Panc1 (cell line): Measurements from ENCODE around the gene LRRC49. TPM values are rescaled to one million over a fixed set of nuclear protein-coding genes. Genes with fewer than 3 reads are reported as not detected.
A peak's percentile ranks its signal among the peaks of the same experiment; 100 is the strongest.
"Not testable (repeated sequence)": the region's sequence is repeated elsewhere in the genome, so short reads cannot be mapped to it uniquely, and the experiment has no call there.

ENCODE experiments used
- ATAC-seq: fragments of 200-7000 bp; cut with Tn5 transposase; 2 replicates; pipeline ENCODE4 v1.9.1; 2020; ENCODE audit warnings: mild to moderate bottlenecking, moderate library complexity
- BruUV-seq: library from RNA; stranded (reverse); fragments of 400-500 nt; replicated peaks from 2 replicates; lab custom pipeline; 2021; lab: Mats Ljungman, UMichigan
- CTCF ChIA-PET: fragments of 300-600 bp; sonication (Branson Sonifier 250); formaldehyde crosslinking; loops from one replicate; lab custom pipeline; 2022; ENCODE audit warnings: antibody characterized with exemption; lab: Charles Lee
- POLR2A ChIA-PET: fragments of 300-600 bp; sonication (Branson Sonifier 250); formaldehyde crosslinking; loops from one replicate; lab custom pipeline; 2022; ENCODE audit warnings: antibody characterized with exemption; lab: Charles Lee
- DNase-seq: peaks from one replicate; pipeline ENCODE4 v3.0.0-alpha.2; 2010; ENCODE audit warnings: low read depth, low spot score
- H3K27ac ChIP-seq: 2 replicates; pipeline ENCODE4 v1.5.1; 2011; ENCODE audit warnings: mild to moderate bottlenecking, low read length, inconsistent platforms
- H3K27me3 ChIP-seq: fragments of 200-500 bp; sonication (Bioruptor generic); 2 replicates; pipeline ENCODE4 v1.6.0; 2014; ENCODE audit warnings: low read length, inconsistent platforms; ENCODE audit not compliant: control insufficient read depth, insufficient read depth
- H3K36me3 ChIP-seq: fragments of 200-500 bp; sonication (Bioruptor generic); 2 replicates; pipeline ENCODE4 v1.5.1; 2014; ENCODE audit warnings: inconsistent platforms, mild to moderate bottlenecking, low read length, moderate library complexity; ENCODE audit not compliant: control insufficient read depth, insufficient read depth
- H3K4me1 ChIP-seq: 2 replicates; pipeline ENCODE4 v1.5.1; 2011; ENCODE audit warnings: inconsistent platforms, mild to moderate bottlenecking, low read length, moderate library complexity; ENCODE audit not compliant: control insufficient read depth, insufficient read depth
- H3K4me3 ChIP-seq, 2 experiments: 2 replicates each; pipeline ENCODE4 v1.5.1; 2011 to 2012; ENCODE audit warnings: low read depth in 2 of 2, low read length in 2 of 2, mild to moderate bottlenecking in 2 of 2, inconsistent platforms in 1 of 2, moderate library complexity in 1 of 2
- H3K9me3 ChIP-seq: fragments of 200-500 bp; sonication (Bioruptor generic); 2 replicates; pipeline ENCODE4 v1.5.1; 2014; ENCODE audit warnings: low read depth, mild to moderate bottlenecking, inconsistent platforms, low read length, moderate library complexity; ENCODE audit not compliant: control insufficient read depth, insufficient read depth
- CTCF ChIP-seq: fragments of 450-650 bp; IDR thresholded peaks from 2 replicates; pipeline ENCODE4 v1.5.1; 2017; ENCODE audit warnings: mild to moderate bottlenecking
- POLR2AphosphoS5 ChIP-seq: IDR thresholded peaks from 2 replicates; pipeline ENCODE4 v1.6.1; 2012; ENCODE audit warnings: mild to moderate bottlenecking, low read depth, low read length, moderate library complexity
- REST ChIP-seq, 2 experiments: IDR thresholded peaks; 2 replicates each; pipeline ENCODE4 v1.6.1; 2011 to 2012; ENCODE audit warnings: low read depth in 2 of 2, control low read depth in 1 of 2, low read length in 1 of 2, mild to moderate bottlenecking in 1 of 2, moderate library complexity in 1 of 2; ENCODE audit not compliant: insufficient read depth in 1 of 2
- SIN3A ChIP-seq: IDR thresholded peaks from 2 replicates; pipeline ENCODE4 v1.6.1; 2012; ENCODE audit warnings: low read depth, mild to moderate bottlenecking, low read length, moderate library complexity, borderline replicate concordance; ENCODE audit not compliant: insufficient read depth
- TCF7L2 ChIP-seq: IDR thresholded peaks from 2 replicates; pipeline ENCODE4 v1.6.1; 2011; ENCODE audit warnings: mild to moderate bottlenecking, low read depth, low read length, inconsistent platforms
- in situ Hi-C: cut with HindIII; loops from 2 replicates; pipeline ENCODE4 v1.10.0; 2016; ENCODE audit warnings: low sequenced_read_pairs, low pct_unique_long_range_greater_than_20kb
- intact Hi-C: fragments of 100-400 bp; cut with micrococcal nuclease; formaldehyde crosslinking; loops from one replicate; pipeline ENCODE4 v1.10.0; 2022; ENCODE audit not compliant: unreplicated experiment
- total RNA-seq: library from RNA; stranded (reverse); gene quantifications from one replicate; pipeline ENCODE4 v1.2.1, GENCODE V29; 2021; ENCODE audit not compliant: unreplicated experiment

The LRRC49 gene
- total RNA-seq, 1 experiment from 2014 or later, result 8.3 TPM

- Histone ChIP-seq H3K36me3 (no peaks in the 10 kb centered on the region), H3K9me3 (no peaks in the 10 kb centered on the region), H3K27me3 (no peaks in the 10 kb centered on the region), H3K27ac (peak overlapping the region; percentile 23; the same call in 1 of the 2 replicates), H3K4me1 (peaks cover 19% of the 10 kb centered on the region), H3K4me3 (no peak overlapping the region)
- ChIA-PET CTCF (interaction anchor here (0.9 kb wide), 1 partner anchor 17 kb away, joined by 4 read pairs; no protein-coding TSS in a partner anchor), POLR2A (interaction anchor here (1.1 kb wide), 1 partner anchor 24 kb away, joined by 4 read pairs; no protein-coding TSS in a partner anchor)
- DNase-seq, result no peak
- ATAC-seq, result no peak
- no TSS peak for BruUV-seq
- intact Hi-C loops, result no loop called here
- in situ Hi-C loops, result no loop called here
- TF ChIP-seq REST (IDR thresholded peaks at IDR 0.05; ENCODE audit: insufficient read depth in 1 of 2, low read depth in 2 of 2, low read length in 1 of 2) (no peak), POLR2AphosphoS5 (no peak), CTCF (no peak), SIN3A (no peak), TCF7L2 (no peak)
Measured at GRCh38 chr15:70857562-70858285, 34.9 kb upstream of the LRRC49 start.

- H3K27me3 ChIP-seq, H3K9me3 ChIP-seq, DNase-seq, H3K27ac ChIP-seq, H3K36me3 ChIP-seq, POLR2A ChIA-PET, H3K4me3 ChIP-seq, ATAC-seq, CTCF ChIA-PET, BruUV-seq, in situ Hi-C loops, intact Hi-C loops: not testable (repeated sequence)
- peaks cover 23% of the 10 kb centered on the region for H3K4me1 ChIP-seq
Measured at GRCh38 chr15:70858614-70859321, 33.9 kb upstream of the LRRC49 start.
